Measurements from ENCODE around the gene VAMP3. TPM values are rescaled to one million over a fixed set of nuclear protein-coding genes. Genes with fewer than 3 reads are reported as not detected.
A peak's percentile ranks its signal among the peaks of the same experiment; 100 is the strongest.

The VAMP3 gene
- total RNA-seq, 1 experiment from 2014 or later, result 81.3 TPM

DNA sequence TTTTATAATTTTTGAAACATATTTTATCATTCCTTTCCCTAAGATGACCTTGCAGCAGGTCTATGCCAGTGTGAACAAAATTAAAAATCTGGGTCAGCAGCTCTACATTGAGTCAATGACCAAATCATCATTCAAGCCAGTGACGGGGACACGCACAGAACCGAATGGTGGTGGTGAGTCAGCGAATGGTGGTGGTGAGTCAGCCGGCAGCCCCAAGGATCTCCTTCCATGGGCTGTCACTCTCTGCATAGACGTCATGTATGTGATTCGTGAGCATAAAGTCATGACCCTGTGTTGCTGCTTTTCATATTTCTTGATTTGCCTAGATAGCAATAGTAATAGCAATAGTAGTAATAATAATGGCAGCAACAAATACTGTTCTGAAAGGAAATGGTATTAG, 39.3 kb downstream of the VAMP3 start:
- peak; percentile 93 for DNase-seq (ENCODE audit: low read depth)

DNA sequence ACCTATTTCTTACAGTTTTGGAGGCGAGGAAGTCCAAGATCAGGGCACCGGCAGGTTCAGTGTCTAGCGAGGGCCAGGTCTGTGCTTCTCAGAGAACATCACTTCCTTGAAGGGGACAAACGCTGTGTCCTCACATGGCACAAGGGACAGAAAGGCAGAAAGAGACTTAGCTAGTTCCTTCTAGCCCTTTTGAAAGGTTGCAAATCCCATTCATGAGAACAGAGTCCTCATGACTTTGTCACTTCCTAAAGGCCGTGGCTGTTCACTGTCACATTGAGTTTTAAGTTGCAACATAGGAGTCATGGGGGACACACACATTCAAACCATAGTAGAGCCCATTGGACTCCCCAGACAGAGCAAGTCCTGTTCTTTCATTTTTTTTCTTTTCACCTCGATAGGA, 40.4 kb downstream of the VAMP3 start:
- no peak for DNase-seq (ENCODE audit: low read depth)

DNA sequence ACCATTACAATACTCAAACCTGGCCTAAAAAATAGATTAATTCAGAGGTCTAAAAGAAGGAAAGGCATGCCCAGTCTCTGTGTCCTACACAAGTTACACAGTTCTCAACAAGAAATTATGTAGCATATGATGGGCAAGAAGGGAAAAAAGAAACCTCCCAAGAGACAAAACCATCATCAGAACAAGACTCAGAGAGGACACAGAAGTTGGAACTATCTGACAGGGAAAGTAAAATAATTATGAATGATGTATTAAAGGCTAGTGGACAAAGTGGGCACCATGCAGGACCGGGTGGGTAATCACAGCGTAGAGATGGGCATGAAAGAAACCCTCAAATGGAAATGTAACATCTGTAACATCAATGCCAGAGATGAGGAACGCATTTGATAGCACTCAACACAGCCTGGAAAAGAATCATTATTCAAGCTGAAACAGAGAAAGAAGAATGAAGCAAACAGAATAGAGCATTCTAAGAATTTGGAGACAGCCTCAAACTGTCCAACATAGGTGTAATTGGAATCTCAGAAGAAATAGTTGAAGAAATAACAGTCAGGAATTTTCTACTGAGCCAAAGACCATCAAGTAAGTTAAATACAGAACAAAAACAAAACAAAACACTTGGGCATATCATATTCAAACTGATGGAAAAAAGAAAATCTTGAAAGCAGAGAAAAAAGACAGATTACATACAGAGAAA, 42.7 kb downstream of the VAMP3 start:
- DNase-seq (ENCODE audit: low read depth), result no peak

DNA sequence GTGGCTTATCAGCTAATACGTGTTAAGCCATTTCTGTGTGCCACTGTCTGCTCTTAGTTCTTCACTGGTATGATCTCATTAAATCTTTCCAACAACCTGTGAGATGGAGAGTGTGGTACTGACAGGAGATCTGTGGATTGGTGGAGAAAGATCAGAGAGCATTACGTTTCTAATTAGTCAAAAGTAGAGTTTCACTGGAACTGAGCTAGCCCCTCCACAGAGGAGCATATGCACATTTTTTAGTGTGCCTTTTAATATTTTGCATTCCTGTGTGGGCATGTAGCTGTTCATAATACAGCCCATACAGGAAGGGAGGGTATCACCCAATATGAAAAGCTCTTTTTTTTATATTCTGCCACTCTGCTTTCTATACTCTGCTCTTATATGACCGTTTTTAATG, 50.2 kb downstream of the VAMP3 start:
- DNase-seq (ENCODE audit: low read depth), result no peak

DNA sequence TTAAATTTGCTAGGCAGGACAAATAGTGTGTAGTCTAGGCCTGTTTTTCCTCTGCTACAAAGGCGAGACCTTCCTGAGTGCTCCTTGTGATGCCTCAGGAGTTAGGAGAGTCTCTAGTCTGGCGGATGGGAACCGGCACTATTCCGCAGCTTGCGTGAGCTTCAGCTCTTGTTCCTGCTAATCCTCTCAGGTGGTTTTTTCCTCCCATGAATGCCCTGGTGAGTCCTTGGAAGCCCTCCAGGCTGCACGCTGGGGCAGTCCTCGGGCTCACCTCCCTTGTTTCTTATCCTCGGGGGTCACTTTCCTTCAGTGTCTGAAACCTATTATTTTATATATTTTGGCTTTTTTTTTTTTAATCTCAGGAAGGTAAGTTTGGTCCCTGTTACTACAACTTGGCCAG, 53.6 kb downstream of the VAMP3 start:
- no peak for DNase-seq (ENCODE audit: low read depth)

DNA sequence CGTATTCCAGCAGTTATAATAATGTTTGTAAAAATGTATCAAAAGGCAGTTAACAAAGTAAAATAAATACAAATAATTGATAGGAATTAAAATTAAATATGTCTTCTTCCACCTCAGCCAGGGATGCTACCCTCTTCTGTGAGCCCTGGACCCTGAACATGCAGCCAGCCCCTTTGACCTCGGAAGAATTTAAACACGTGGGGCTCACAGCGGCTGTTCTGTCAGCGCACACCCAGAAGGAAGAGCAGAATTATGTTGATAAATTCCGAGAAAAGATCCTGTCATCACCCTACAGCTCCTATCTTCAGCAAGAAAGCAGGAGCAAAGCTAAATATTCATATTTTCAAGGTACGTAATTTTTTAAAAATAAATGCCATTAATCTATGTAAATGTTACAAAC, 55.3 kb downstream of the VAMP3 start:
- DNase-seq (ENCODE audit: low read depth), result no peak

DNA sequence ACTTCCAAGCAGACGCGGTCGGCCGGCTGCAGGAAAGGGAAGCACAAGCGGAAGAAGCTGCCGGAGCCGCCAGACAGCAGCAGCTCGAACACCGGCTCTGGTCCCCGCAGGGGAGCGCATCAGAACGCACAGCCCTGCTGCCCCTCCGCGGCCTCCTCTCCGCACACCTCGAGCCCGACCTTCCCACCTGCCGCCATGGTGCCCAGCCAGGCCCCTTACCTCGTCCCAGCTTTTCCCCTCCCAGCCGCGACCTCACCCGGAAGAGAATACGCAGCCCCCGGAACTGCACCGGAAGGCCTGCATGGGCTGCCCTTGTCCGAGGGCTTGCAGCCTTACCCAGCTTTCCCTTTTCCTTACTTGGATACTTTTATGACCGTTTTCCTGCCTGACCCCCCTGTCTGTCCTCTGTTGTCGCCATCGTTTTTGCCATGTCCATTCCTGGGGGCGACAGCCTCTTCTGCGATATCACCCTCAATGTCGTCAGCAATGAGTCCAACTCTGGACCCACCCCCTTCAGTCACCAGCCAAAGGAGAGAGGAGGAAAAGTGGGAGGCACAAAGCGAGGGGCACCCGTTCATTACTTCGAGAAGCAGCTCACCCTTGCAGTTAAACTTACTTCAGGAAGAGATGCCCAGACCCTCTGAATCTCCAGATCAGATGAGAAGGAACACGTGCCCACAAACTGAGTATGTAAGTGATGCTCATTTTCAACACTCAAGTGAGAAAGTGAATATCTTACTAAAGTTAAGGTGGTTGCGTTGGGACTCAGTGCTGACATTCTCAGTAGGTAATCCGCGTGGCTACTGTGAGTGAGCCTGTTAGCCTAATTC, 56.2 kb downstream of the VAMP3 start:
- no peak for DNase-seq (ENCODE audit: low read depth)

Other genes with a start within 250 kb of the VAMP3 start
- 2.7 and 3.6 TPM in 2 replicates for gene PER3, start 13.0 kb downstream of the VAMP3 start, total RNA-seq (2014; rRNA removed; shearing (Covaris generic))
- gene UTS2, start 81.8 kb downstream of the VAMP3 start, total RNA-seq (2014; rRNA removed; shearing (Covaris generic)), result not detected in 2 replicates
- gene TNFRSF9, start 169.5 kb downstream of the VAMP3 start, total RNA-seq (2014; rRNA removed; shearing (Covaris generic)), result 1.3 and 2.8 TPM in 2 replicates
- gene PARK7, start 190.4 kb downstream of the VAMP3 start, total RNA-seq (2014; rRNA removed; shearing (Covaris generic)), result 274 and 280 TPM in 2 replicates

Data from HT1080 (cell line).